ENCODE measurements around the gene CAMK2D.

CAMK2D gene

DNA sequence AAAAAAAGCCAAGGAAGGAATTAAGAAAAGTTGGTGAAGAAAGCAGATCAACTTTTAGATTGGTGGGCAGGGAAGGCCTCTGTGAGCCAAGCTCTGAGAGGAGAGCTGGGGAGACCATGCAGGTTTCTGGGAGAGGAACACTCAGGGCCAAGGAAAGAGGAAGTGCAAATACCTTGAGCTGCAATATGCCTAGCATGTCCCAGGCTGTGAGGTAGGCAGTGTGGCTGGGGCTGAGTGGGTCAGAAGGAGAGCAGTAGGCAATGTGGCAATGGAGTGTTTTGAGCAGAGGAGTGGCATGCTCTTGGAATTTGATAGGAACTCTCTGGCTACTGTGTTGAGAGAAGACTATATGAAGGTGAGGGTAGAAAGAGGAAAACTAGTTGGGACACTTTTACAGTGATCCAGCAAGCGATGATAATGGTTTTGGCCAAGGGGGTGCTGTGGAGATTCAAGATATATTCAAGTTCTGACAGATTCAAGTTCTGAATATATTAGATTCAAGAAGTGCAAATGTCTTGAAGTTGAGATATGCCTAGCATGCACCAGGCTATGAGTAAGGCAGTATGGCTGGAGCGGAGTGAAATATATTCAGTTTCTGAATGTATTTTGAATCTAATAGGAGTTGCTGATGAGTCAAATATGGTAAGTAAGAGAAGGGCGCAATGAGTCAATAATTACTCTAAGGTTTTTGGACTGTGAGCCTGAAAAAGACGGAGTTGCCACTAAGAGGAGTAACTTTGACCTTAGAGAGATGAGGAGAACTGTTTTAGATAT, 172.5 kb downstream of the CAMK2D start:
- no peak for DNase-seq (ENCODE audit: low read depth)
- no peak overlapping the region for H3K4me3 ChIP-seq (ENCODE audit: low read length)
- TF ChIP-seq, protein P1, sequence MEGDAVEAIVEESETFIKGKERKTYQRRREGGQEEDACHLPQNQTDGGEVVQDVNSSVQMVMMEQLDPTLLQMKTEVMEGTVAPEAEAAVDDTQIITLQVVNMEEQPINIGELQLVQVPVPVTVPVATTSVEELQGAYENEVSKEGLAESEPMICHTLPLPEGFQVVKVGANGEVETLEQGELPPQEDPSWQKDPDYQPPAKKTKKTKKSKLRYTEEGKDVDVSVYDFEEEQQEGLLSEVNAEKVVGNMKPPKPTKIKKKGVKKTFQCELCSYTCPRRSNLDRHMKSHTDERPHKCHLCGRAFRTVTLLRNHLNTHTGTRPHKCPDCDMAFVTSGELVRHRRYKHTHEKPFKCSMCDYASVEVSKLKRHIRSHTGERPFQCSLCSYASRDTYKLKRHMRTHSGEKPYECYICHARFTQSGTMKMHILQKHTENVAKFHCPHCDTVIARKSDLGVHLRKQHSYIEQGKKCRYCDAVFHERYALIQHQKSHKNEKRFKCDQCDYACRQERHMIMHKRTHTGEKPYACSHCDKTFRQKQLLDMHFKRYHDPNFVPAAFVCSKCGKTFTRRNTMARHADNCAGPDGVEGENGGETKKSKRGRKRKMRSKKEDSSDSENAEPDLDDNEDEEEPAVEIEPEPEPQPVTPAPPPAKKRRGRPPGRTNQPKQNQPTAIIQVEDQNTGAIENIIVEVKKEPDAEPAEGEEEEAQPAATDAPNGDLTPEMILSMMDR (conservative IDR thresholded peaks at IDR 0.05; ENCODE audit: low read depth, low read length): no peak

DNA sequence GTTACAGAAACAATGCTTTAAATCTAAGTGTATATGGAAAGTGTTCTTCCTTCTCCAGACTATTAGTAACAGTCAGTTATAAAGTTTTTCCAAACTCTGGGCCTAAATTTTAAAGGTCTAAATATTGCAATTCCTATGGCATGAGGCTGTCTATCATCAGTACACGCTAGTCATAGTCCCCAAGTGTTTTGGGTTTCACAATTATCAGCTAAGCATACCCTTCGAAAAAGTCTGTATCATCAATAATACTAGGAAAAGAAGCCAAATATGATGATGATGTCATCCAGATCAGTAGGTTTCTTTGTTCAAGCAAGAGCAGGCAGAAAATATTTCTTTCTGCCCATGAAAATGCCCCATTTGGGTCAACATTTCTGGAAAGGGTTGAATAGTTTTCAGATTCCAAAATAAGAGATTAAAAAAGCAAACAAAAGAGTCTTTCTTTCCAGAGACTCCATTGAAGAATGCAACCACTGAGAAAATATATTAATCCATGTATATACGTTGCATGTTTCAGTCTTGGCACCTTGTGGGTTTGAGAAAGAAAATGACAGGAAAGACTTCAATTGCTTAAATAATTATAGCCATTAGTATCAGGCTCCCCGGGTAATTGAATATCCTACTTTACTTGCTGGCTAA, 173.8 kb downstream of the CAMK2D start:
- TF ChIP-seq, protein P1 (conservative IDR thresholded peaks at IDR 0.05; ENCODE audit: low read depth, low read length): no peak
- peak; percentile 75 for DNase-seq (ENCODE audit: low read depth)

DNA sequence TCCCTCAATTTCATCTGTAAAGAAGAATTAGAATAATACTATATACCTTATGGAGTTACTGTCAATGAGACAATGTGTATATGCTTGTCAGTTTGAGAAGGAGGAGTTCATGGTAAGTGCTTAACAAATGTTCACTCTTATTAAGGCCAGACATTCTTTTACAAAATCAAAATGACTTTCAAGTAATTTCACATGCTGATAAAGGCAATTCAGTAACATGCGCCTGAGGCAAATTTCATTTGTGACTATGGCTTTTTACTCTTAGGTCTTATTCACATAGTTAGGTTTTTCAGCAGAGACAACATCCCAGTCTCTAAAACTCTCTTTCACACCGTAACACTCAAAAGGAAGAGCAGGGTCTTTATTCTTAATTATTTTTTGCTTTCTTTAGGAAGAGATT, 174.4 kb downstream of the CAMK2D start:
- DNase-seq (ENCODE audit: low read depth): no peak
- H3K4me3 ChIP-seq (ENCODE audit: low read length): no peak overlapping the region
- TF ChIP-seq, protein P1 (conservative IDR thresholded peaks at IDR 0.05; ENCODE audit: low read depth, low read length): no peak

More for the DNA sequence above, 173.8 kb downstream of the CAMK2D start:
- no peak overlapping the region for H3K4me3 ChIP-seq (ENCODE audit: low read length)

DNA sequence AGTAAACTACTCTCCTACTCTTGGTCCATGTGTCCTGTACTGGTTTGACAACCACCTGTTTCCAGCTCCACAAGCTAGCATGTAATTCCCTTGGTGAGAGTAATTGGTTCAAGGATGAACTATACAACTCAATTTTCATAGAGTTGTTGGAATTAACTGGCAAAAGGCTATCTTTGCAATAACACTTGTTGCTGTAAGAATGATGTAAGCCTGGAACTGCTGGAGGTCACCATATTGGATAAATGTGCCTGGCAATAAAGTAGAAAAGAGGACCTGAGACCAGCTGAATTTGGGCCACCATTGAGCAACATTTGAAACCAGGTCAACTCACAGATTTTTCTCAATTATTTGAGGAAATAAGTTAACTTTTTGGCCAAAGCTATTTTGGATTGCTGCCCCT, 175.5 kb downstream of the CAMK2D start:
- TF ChIP-seq, protein P1 (conservative IDR thresholded peaks at IDR 0.05; ENCODE audit: low read depth, low read length): no peak
- DNase-seq (ENCODE audit: low read depth): no peak

DNA sequence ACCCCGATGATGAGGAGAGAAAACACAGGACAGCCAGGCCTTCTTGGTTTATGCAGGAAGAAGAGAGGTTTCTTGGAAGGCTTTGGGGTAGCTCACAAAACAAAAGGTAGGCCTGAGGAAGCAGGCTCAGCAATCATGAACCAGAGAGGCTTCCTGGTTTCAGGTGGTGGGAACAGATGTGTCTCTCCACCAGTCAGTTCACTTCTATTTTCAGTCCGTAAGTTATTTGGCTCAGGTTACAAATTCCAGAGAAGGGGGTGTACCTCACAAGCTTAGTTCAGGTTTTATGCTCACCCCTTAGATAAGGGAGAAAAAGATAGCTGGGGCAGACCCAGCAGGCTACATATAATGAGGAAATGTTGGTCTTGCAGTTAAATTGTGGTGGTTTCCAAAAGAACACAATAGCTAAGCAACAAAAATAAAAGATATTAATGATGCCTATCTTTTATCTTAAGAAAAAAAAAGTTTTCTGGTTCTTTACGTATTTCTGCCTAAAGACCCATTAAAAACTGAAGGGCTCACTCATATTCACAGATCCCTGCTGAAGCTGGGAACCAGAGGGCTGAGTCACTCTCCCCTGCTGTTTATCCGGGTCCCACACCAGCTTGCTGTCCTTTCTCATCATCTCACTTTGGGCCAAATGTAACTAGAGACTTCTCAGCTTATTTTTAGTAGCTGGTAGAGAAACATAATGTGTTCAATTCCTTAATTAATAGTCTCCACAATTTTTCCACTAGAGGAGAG, 177.0 kb downstream of the CAMK2D start:
- TF ChIP-seq, protein P1 (conservative IDR thresholded peaks at IDR 0.05; ENCODE audit: low read depth, low read length): no peak
- peak; percentile 79 for DNase-seq (ENCODE audit: low read depth)
- H3K4me3 ChIP-seq (ENCODE audit: low read length): no peak overlapping the region

More for the DNA sequence above, 175.5 kb downstream of the CAMK2D start:
- H3K4me3 ChIP-seq (ENCODE audit: low read length): no peak overlapping the region

DNA sequence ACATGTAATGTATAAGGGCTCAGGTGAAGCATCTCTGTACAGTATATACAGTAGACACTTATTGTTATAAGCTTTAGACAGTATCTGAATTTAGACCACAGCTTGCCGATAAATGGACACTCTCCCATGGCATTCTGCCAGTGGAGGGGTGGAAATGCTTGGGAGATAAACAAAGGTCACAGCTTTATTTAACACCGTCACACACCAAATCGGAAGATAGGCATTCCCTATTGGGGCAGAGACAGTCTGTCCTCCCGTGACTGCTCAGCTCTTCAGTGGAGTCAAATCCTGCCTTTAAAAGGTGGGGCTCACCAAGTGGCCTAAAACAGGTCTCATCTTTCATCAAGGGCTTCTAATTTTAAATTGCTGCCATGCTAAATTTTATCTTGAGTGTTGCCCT, 178.8 kb downstream of the CAMK2D start:
- no peak overlapping the region for H3K4me3 ChIP-seq (ENCODE audit: low read length)
- TF ChIP-seq, protein P1 (conservative IDR thresholded peaks at IDR 0.05; ENCODE audit: low read depth, low read length): no peak
- DNase-seq (ENCODE audit: low read depth): no peak
